GM23338 (cell line): Measurements from ENCODE around the gene ERCC1. TPM values are rescaled to one million over a fixed set of nuclear protein-coding genes. Genes with fewer than 3 reads are reported as not detected.
A peak's percentile ranks its signal among the peaks of the same experiment; 100 is the strongest.

Experiments used
- ATAC-seq: fragments of 200-7000 bp; cut with Tn5 transposase; 3 replicates; pipeline ENCODE4 v1.9.1; 2020
- DNase-seq: peaks from one replicate; pipeline ENCODE4 v3.0.0-alpha.2; 2015; ENCODE audit warnings: low spot score
- H2AFZ ChIP-seq: fragments of 200-600 bp; sonication (generic); 2 replicates; pipeline ENCODE4 v1.8.0; 2016; ENCODE audit warnings: antibody characterized with exemption, mild to moderate bottlenecking, moderate library complexity
- H3F3A ChIP-seq: fragments of 200-600 bp; sonication (generic); replicated peaks from 2 replicates; pipeline ENCODE4 v1.8.0; 2017; ENCODE audit warnings: antibody characterized with exemption, mixed run types, low read depth
- H3K27ac ChIP-seq: fragments of 200-600 bp; sonication (generic); 2 replicates; pipeline ENCODE4 v1.6.1; 2016; ENCODE audit warnings: low read depth
- H3K27me3 ChIP-seq: fragments of 200-600 bp; sonication (generic); 2 replicates; pipeline ENCODE4 v1.8.0; 2016; ENCODE audit warnings: mild to moderate bottlenecking, mixed run types, moderate library complexity; ENCODE audit not compliant: insufficient read depth
- H3K36me3 ChIP-seq: fragments of 200-600 bp; sonication (generic); 2 replicates; pipeline ENCODE4 v1.8.0; 2016; ENCODE audit warnings: mild to moderate bottlenecking; ENCODE audit not compliant: insufficient read depth
- H3K4me1 ChIP-seq: fragments of 200-600 bp; sonication (generic); 2 replicates; pipeline ENCODE4 v1.8.0; 2016; ENCODE audit warnings: mild to moderate bottlenecking, moderate library complexity; ENCODE audit not compliant: insufficient read depth
- H3K4me2 ChIP-seq: fragments of 200-600 bp; sonication (generic); 2 replicates; pipeline ENCODE4 v1.7.1; 2017; ENCODE audit warnings: mixed run types
- H3K4me3 ChIP-seq: fragments of 200-600 bp; sonication (generic); 2 replicates; pipeline ENCODE4 v1.6.1; 2016; ENCODE audit warnings: mixed run types
- H3K79me2 ChIP-seq: fragments of 200-600 bp; sonication (generic); replicated peaks from 2 replicates; pipeline ENCODE4 v1.8.0; 2017; ENCODE audit warnings: mild to moderate bottlenecking; ENCODE audit not compliant: insufficient read depth
- H3K9me2 ChIP-seq: fragments of 200-600 bp; sonication (generic); 2 replicates; pipeline ENCODE4 v1.8.0; 2017; ENCODE audit not compliant: insufficient read depth
- H4K20me1 ChIP-seq: fragments of 200-600 bp; sonication (generic); replicated peaks from 2 replicates; pipeline ENCODE4 v1.8.0; 2017; ENCODE audit warnings: mild to moderate bottlenecking; ENCODE audit not compliant: insufficient read depth
- H3K27ac Mint-ChIP-seq: 2 replicates; pipeline ENCODE4 v1.8.0; 2020; ENCODE audit warnings: inconsistent platforms, mild to moderate bottlenecking, moderate library complexity, mixed read lengths
- H3K27me3 Mint-ChIP-seq: 3 replicates; pipeline ENCODE4 v1.8.0; 2022; ENCODE audit warnings: low read depth, mild to moderate bottlenecking, moderate library complexity, mixed read lengths, inconsistent platforms; ENCODE audit not compliant: insufficient read depth, poor library complexity
- H3K36me3 Mint-ChIP-seq: 3 replicates; pipeline ENCODE4 v1.8.0; 2021; ENCODE audit warnings: low read depth, mild to moderate bottlenecking, inconsistent platforms, moderate library complexity, mixed read lengths
- H3K4me1 Mint-ChIP-seq: 3 replicates; pipeline ENCODE4 v1.8.0; 2020; ENCODE audit warnings: mild to moderate bottlenecking, inconsistent platforms, mixed read lengths
- H3K4me3 Mint-ChIP-seq: 3 replicates; pipeline ENCODE4 v1.8.0; 2021; ENCODE audit warnings: moderate library complexity, mild to moderate bottlenecking, inconsistent platforms, mixed read lengths
- H3K9me3 Mint-ChIP-seq: 3 replicates; pipeline ENCODE4 v1.8.0; 2020; ENCODE audit warnings: moderate library complexity, mild to moderate bottlenecking, inconsistent platforms, mixed read lengths
- CREB1 ChIP-seq: fragments of 250-450 bp; sonication (Bioruptor Pico); IDR thresholded peaks from 2 replicates; pipeline ENCODE4 v1.5.0; 2020; ENCODE audit warnings: low read depth, mild to moderate bottlenecking, moderate library complexity
- JUNB ChIP-seq: IDR thresholded peaks from one replicate; pipeline ENCODE4 v1.6.1; 2016; ENCODE audit warnings: antibody characterized with exemption; ENCODE audit not compliant: unreplicated experiment
- NANOG ChIP-seq: IDR thresholded peaks from 2 replicates; pipeline ENCODE4 v1.6.1; 2016; ENCODE audit warnings: antibody characterized with exemption, borderline replicate concordance
- POLR2AphosphoS5 ChIP-seq: IDR thresholded peaks from 2 replicates; pipeline ENCODE4 v1.6.1; 2016; ENCODE audit warnings: antibody characterized with exemption, low read depth
- REST ChIP-seq: IDR thresholded peaks from one replicate; pipeline ENCODE4 v1.6.1; 2018; ENCODE audit warnings: antibody characterized with exemption; ENCODE audit not compliant: unreplicated experiment
- STAT1 ChIP-seq: IDR thresholded peaks from one replicate; pipeline ENCODE4 v1.6.1; 2016; ENCODE audit warnings: antibody characterized with exemption; ENCODE audit not compliant: unreplicated experiment
- ZNF114 ChIP-seq: fragments of 250-450 bp; sonication (Bioruptor Pico); IDR thresholded peaks from 2 replicates; pipeline ENCODE4 v1.5.0; 2020; ENCODE audit warnings: mild to moderate bottlenecking, moderate library complexity
- ZNF331 ChIP-seq: fragments of 250-450 bp; sonication (Bioruptor Pico); IDR thresholded peaks from 2 replicates; pipeline ENCODE4 v1.5.0; 2020; ENCODE audit warnings: low read depth, mild to moderate bottlenecking, moderate library complexity
- polyA plus RNA-seq: library from polyadenylated mRNA; unstranded; fragments of >200 nt; fragmentation: Nextera tagmentation; extraction: Ambion mirVana; gene quantifications from 2 replicates; pipeline ENCODE4 v1.2.1, GENCODE V29; 2016
- total RNA-seq: library from RNA; depleted of rRNA; stranded (reverse); fragments of >200 nt; shearing (Covaris generic); gene quantifications from 2 replicates; pipeline ENCODE4 v1.2.3, GENCODE V29; 2014
- TF ChIP-seq, protein P1 (sequence below): fragments of 250-450 bp; sonication (Bioruptor Pico); IDR thresholded peaks from 2 replicates; pipeline ENCODE4 v1.5.0; 2020; ENCODE audit warnings: mild to moderate bottlenecking, moderate library complexity
- TF ChIP-seq, protein P2 (sequence below), 2 experiments: fragments of 200-600 bp in 1 of 2; sonication (generic) in 1 of 2; conservative IDR thresholded peaks; 2 replicates each; pipeline versions ENCODE4 v1.5.1 to v1.6.1; 2016 to 2017; ENCODE audit warnings: antibody characterized with exemption in 2 of 2, low read depth in 2 of 2, mild to moderate bottlenecking in 2 of 2, moderate library complexity in 1 of 2
- TF ChIP-seq, protein P3 (sequence below): IDR thresholded peaks from 2 replicates; pipeline ENCODE4 v1.6.1; 2016; ENCODE audit warnings: antibody characterized with exemption

ERCC1 gene
- total and polyA plus RNA-seq, 2 experiments from 2014 or later = 39.0 to 52.3 TPM

DNA sequence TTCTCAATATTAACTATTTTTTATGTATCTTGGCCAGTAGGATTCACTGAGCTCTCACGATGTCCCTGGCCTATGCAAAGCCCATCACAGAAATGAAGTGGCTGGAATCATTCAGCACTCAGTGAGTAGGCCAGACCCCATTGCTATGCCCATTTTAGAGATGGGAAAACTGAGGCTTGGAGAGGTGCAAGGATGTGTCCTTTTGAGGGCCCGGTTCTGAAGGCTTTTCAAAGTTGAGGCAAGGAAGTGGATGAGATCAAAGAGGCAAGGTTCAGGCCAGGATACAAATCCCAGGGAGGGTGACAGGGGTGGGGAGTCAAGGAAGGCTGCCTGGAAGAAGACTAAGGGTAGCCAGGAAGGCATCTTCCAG lies 18.7 kb upstream of the ERCC1 start:
- peaks cover 29% of the 10 kb centered on the region for H3K4me1 Mint-ChIP-seq
- no peaks in the 10 kb centered on the region; the same call in 2 of the 3 replicates for H3K36me3 Mint-ChIP-seq

More for the DNA sequence above, 18.7 kb upstream of the ERCC1 start:
- Mint-ChIP-seq H3K27me3 (peaks cover 27% of the 10 kb centered on the region), H3K27ac (no peak overlapping the region), H3K9me3 (no peaks in the 10 kb centered on the region), H3K4me3 (peak overlapping the region; percentile 90)
- H3K79me2 ChIP-seq = no peaks in the 10 kb centered on the region
- H4K20me1 ChIP-seq = no peaks in the 10 kb centered on the region
- H3K27me3 ChIP-seq = peaks cover 29% of the 10 kb centered on the region
- H3K4me1 ChIP-seq = peaks cover 25% of the 10 kb centered on the region
- H3K4me3 ChIP-seq = no peak overlapping the region; the same call in 1 of the 2 replicates
- H3K27ac ChIP-seq = no peak overlapping the region
- H2AFZ ChIP-seq = no peak overlapping the region
- no peaks in the 10 kb centered on the region for H3K9me2 ChIP-seq
- peaks cover 35% of the 10 kb centered on the region for H3F3A ChIP-seq
- DNase-seq (no peak), ATAC-seq (no peak)
- no peak for TF ChIP-seq STAT1
- no peak for TF ChIP-seq NANOG
- TF ChIP-seq POLR2AphosphoS5 = no peak
- TF ChIP-seq CREB1 (CRISPR knock-in tag) = no peak
- TF ChIP-seq REST = no peak
- no peak for TF ChIP-seq ZNF331 (CRISPR knock-in tag)
- TF ChIP-seq, protein P1, sequence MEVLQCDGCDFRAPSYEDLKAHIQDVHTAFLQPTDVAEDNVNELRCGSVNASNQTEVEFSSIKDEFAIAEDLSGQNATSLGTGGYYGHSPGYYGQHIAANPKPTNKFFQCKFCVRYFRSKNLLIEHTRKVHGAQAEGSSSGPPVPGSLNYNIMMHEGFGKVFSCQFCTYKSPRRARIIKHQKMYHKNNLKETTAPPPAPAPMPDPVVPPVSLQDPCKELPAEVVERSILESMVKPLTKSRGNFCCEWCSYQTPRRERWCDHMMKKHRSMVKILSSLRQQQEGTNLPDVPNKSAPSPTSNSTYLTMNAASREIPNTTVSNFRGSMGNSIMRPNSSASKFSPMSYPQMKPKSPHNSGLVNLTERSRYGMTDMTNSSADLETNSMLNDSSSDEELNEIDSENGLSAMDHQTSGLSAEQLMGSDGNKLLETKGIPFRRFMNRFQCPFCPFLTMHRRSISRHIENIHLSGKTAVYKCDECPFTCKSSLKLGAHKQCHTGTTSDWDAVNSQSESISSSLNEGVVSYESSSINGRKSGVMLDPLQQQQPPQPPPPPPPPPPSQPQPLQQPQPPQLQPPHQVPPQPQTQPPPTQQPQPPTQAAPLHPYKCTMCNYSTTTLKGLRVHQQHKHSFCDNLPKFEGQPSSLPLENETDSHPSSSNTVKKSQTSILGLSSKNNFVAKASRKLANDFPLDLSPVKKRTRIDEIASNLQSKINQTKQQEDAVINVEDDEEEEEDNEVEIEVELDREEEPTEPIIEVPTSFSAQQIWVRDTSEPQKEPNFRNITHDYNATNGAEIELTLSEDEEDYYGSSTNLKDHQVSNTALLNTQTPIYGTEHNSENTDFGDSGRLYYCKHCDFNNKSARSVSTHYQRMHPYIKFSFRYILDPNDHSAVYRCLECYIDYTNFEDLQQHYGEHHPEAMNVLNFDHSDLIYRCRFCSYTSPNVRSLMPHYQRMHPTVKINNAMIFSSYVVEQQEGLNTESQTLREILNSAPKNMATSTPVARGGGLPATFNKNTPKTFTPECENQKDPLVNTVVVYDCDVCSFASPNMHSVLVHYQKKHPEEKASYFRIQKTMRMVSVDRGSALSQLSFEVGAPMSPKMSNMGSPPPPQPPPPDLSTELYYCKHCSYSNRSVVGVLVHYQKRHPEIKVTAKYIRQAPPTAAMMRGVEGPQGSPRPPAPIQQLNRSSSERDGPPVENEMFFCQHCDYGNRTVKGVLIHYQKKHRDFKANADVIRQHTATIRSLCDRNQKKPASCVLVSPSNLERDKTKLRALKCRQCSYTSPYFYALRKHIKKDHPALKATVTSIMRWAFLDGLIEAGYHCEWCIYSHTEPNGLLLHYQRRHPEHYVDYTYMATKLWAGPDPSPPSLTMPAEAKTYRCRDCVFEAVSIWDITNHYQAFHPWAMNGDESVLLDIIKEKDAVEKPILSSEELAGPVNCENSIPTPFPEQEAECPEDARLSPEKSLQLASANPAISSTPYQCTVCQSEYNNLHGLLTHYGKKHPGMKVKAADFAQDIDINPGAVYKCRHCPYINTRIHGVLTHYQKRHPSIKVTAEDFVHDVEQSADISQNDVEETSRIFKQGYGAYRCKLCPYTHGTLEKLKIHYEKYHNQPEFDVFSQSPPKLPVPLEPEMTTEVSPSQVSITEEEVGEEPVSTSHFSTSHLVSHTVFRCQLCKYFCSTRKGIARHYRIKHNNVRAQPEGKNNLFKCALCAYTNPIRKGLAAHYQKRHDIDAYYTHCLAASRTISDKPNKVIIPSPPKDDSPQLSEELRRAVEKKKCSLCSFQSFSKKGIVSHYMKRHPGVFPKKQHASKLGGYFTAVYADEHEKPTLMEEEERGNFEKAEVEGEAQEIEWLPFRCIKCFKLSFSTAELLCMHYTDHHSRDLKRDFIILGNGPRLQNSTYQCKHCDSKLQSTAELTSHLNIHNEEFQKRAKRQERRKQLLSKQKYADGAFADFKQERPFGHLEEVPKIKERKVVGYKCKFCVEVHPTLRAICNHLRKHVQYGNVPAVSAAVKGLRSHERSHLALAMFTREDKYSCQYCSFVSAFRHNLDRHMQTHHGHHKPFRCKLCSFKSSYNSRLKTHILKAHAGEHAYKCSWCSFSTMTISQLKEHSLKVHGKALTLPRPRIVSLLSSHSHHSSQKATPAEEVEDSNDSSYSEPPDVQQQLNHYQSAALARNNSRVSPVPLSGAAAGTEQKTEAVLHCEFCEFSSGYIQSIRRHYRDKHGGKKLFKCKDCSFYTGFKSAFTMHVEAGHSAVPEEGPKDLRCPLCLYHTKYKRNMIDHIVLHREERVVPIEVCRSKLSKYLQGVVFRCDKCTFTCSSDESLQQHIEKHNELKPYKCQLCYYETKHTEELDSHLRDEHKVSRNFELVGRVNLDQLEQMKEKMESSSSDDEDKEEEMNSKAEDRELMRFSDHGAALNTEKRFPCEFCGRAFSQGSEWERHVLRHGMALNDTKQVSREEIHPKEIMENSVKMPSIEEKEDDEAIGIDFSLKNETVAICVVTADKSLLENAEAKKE (CRISPR knock-in tag) = no peak
- TF ChIP-seq JUNB = no peak
- TF ChIP-seq, protein P2, sequence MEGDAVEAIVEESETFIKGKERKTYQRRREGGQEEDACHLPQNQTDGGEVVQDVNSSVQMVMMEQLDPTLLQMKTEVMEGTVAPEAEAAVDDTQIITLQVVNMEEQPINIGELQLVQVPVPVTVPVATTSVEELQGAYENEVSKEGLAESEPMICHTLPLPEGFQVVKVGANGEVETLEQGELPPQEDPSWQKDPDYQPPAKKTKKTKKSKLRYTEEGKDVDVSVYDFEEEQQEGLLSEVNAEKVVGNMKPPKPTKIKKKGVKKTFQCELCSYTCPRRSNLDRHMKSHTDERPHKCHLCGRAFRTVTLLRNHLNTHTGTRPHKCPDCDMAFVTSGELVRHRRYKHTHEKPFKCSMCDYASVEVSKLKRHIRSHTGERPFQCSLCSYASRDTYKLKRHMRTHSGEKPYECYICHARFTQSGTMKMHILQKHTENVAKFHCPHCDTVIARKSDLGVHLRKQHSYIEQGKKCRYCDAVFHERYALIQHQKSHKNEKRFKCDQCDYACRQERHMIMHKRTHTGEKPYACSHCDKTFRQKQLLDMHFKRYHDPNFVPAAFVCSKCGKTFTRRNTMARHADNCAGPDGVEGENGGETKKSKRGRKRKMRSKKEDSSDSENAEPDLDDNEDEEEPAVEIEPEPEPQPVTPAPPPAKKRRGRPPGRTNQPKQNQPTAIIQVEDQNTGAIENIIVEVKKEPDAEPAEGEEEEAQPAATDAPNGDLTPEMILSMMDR (conservative IDR thresholded peaks at IDR 0.05; ENCODE audit: low read depth in 2 of 2) = no peak
- TF ChIP-seq, protein P3, sequence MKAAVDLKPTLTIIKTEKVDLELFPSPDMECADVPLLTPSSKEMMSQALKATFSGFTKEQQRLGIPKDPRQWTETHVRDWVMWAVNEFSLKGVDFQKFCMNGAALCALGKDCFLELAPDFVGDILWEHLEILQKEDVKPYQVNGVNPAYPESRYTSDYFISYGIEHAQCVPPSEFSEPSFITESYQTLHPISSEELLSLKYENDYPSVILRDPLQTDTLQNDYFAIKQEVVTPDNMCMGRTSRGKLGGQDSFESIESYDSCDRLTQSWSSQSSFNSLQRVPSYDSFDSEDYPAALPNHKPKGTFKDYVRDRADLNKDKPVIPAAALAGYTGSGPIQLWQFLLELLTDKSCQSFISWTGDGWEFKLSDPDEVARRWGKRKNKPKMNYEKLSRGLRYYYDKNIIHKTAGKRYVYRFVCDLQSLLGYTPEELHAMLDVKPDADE = no peak
- TF ChIP-seq ZNF114 (CRISPR knock-in tag) = no peak
- H3K4me2 ChIP-seq = peak overlapping the region; percentile 93; the same call in 1 of the 2 replicates
- H3K36me3 ChIP-seq = no peaks in the 10 kb centered on the region
